ENCODE results near the gene ITGAL. TPM values are rescaled to one million over a fixed set of nuclear protein-coding genes. Genes with fewer than 3 reads are reported as not detected.

The ITGAL gene
- total RNA-seq, 4 donors from 2014 or later = 1.5 to 20.2 (median 6.3) TPM

- no peak for ATAC-seq (ENCODE audit: low FRiP score)
- TF ChIP-seq CTCF (IDR thresholded peaks at IDR 0.05) = no peak
These were observed 86.3 kb downstream of the ITGAL start for GRCh38 chr16:30558789-30559377.

GRCh38 chr16:30559690-30560089 lies 87.1 kb downstream of the ITGAL start:
- ATAC-seq (ENCODE audit: low FRiP score) (no peak), DNase-seq (ENCODE audit: low spot score) (no peak)
- TF ChIP-seq CTCF (IDR thresholded peaks at IDR 0.05) = no peak

More at GRCh38 chr16:30558789-30559377, 86.3 kb downstream of the ITGAL start:
- no peak for DNase-seq (ENCODE audit: low spot score)

GRCh38 chr16:30561089-30561816 lies 88.7 kb downstream of the ITGAL start:
- TF ChIP-seq CTCF (IDR thresholded peaks at IDR 0.05) = no peak
- DNase-seq (ENCODE audit: low spot score) = no peak
- no peak for ATAC-seq (ENCODE audit: low FRiP score)

- TF ChIP-seq CTCF (IDR thresholded peaks at IDR 0.05) = no peak
These were observed 89.5 kb downstream of the ITGAL start for GRCh38 chr16:30562021-30562420.

GRCh38 chr16:30565526-30565925 lies 93.0 kb downstream of the ITGAL start:
- ATAC-seq (ENCODE audit: low FRiP score) = no peak
- no peak for TF ChIP-seq CTCF (IDR thresholded peaks at IDR 0.05)

More at GRCh38 chr16:30562021-30562420, 89.5 kb downstream of the ITGAL start:
- DNase-seq (ENCODE audit: low spot score) (no peak), ATAC-seq (ENCODE audit: low FRiP score) (no peak)

GRCh38 chr16:30565984-30566383 lies 93.4 kb downstream of the ITGAL start:
- no peak for ATAC-seq (ENCODE audit: low FRiP score)
- no peak for TF ChIP-seq CTCF (IDR thresholded peaks at IDR 0.05)
- DNase-seq (ENCODE audit: low spot score) = no peak

More at GRCh38 chr16:30565526-30565925, 93.0 kb downstream of the ITGAL start:
- no peak for DNase-seq (ENCODE audit: low spot score)

GRCh38 chr16:30566531-30566930 lies 94.0 kb downstream of the ITGAL start:
- TF ChIP-seq CTCF (IDR thresholded peaks at IDR 0.05) = no peak
- ATAC-seq (ENCODE audit: low FRiP score) (no peak), DNase-seq (ENCODE audit: low spot score) (no peak)
